IPS-20b (cell line): ENCODE data around the gene PITPNM2.

Source experiments
- H3K27ac ChIP-seq: one replicate; pipeline ENCODE4 v1.5.1; 2013; ENCODE audit warnings: low read length
- H3K27me3 ChIP-seq: 2 replicates; pipeline ENCODE4 v1.6.1; 2013; ENCODE audit warnings: mild to moderate bottlenecking, low read length, inconsistent platforms; ENCODE audit not compliant: insufficient read depth
- H3K36me3 ChIP-seq: 2 replicates; pipeline ENCODE4 v1.6.1; 2013; ENCODE audit warnings: low read depth, mild to moderate bottlenecking, inconsistent platforms, low read length, moderate library complexity; ENCODE audit not compliant: insufficient read depth
- H3K4me1 ChIP-seq: 2 replicates; pipeline ENCODE4 v1.6.1; 2013; ENCODE audit warnings: mild to moderate bottlenecking, control low read depth, inconsistent platforms, low read length, moderate library complexity; ENCODE audit not compliant: insufficient read depth
- H3K4me3 ChIP-seq: 2 replicates; pipeline ENCODE4 v1.5.1; 2013; ENCODE audit warnings: mild to moderate bottlenecking, low read length, inconsistent platforms
- H3K9ac ChIP-seq: 2 replicates; pipeline ENCODE4 v1.6.1; 2013; ENCODE audit warnings: low read depth, mild to moderate bottlenecking, inconsistent platforms, low read length, moderate library complexity
- H3K9me3 ChIP-seq: 2 replicates; pipeline ENCODE4 v1.6.1; 2013; ENCODE audit warnings: mild to moderate bottlenecking, low read depth, low read length, inconsistent platforms; ENCODE audit not compliant: insufficient read depth

PITPNM2 gene

GRCh38 chr12:123131879-123132402 is 18.9 kb downstream of the PITPNM2 start:
- Histone ChIP-seq H3K4me3 (no peak overlapping the region), H3K9me3 (no peaks in the 10 kb centered on the region), H3K27me3 (no peaks in the 10 kb centered on the region), H3K9ac (no peak overlapping the region), H3K4me1 (no peaks in the 10 kb centered on the region), H3K36me3 (no peaks in the 10 kb centered on the region), H3K27ac (no peak overlapping the region)

GRCh38 chr12:123131291-123131832 is 19.5 kb downstream of the PITPNM2 start:
- H3K36me3 ChIP-seq = no peaks in the 10 kb centered on the region
- peaks cover 4% of the 10 kb centered on the region; the same call in 1 of the 2 replicates for H3K4me1 ChIP-seq
- no peaks in the 10 kb centered on the region for H3K27me3 ChIP-seq
- H3K27ac ChIP-seq = no peak overlapping the region
- H3K9ac ChIP-seq = no peak overlapping the region
- no peak overlapping the region for H3K4me3 ChIP-seq
- H3K9me3 ChIP-seq = no peaks in the 10 kb centered on the region

GRCh38 chr12:123129621-123130020 is 21.3 kb downstream of the PITPNM2 start:
- no peaks in the 10 kb centered on the region for H3K36me3 ChIP-seq
- no peaks in the 10 kb centered on the region for H3K9me3 ChIP-seq
- no peak overlapping the region for H3K4me3 ChIP-seq
- H3K9ac ChIP-seq = no peak overlapping the region
- H3K4me1 ChIP-seq = peaks cover 4% of the 10 kb centered on the region; the same call in 1 of the 2 replicates
- no peaks in the 10 kb centered on the region for H3K27me3 ChIP-seq
- no peak overlapping the region for H3K27ac ChIP-seq

GRCh38 chr12:123127182-123127495 is 23.8 kb downstream of the PITPNM2 start:
- Histone ChIP-seq H3K36me3 (no peaks in the 10 kb centered on the region), H3K27me3 (no peaks in the 10 kb centered on the region), H3K4me1 (peaks cover 4% of the 10 kb centered on the region; the same call in 1 of the 2 replicates), H3K9me3 (no peaks in the 10 kb centered on the region), H3K9ac (no peak overlapping the region), H3K27ac (no peak overlapping the region), H3K4me3 (no peak overlapping the region)

GRCh38 chr12:123126294-123127181 is 24.4 kb downstream of the PITPNM2 start:
- Histone ChIP-seq H3K36me3 (no peaks in the 10 kb centered on the region), H3K27me3 (no peaks in the 10 kb centered on the region), H3K4me3 (no peak overlapping the region), H3K4me1 (peaks cover 4% of the 10 kb centered on the region; the same call in 1 of the 2 replicates), H3K9me3 (no peaks in the 10 kb centered on the region), H3K27ac (no peak overlapping the region), H3K9ac (no peak overlapping the region)

- Histone ChIP-seq H3K27me3 (peaks cover 9% of the 10 kb centered on the region; the same call in 1 of the 2 replicates), H3K27ac (no peak overlapping the region), H3K4me1 (peaks cover 4% of the 10 kb centered on the region; the same call in 1 of the 2 replicates), H3K9me3 (no peaks in the 10 kb centered on the region), H3K4me3 (no peak overlapping the region), H3K9ac (no peak overlapping the region), H3K36me3 (no peaks in the 10 kb centered on the region)
These were observed 28.3 kb downstream of the PITPNM2 start for GRCh38 chr12:123122626-123123025.

- H3K4me3 ChIP-seq = no peak overlapping the region
- H3K9me3 ChIP-seq = no peaks in the 10 kb centered on the region
- peaks cover 3% of the 10 kb centered on the region; the same call in 1 of the 2 replicates for H3K4me1 ChIP-seq
- no peak overlapping the region for H3K27ac ChIP-seq
- H3K36me3 ChIP-seq = no peaks in the 10 kb centered on the region
- peaks cover 18% of the 10 kb centered on the region for H3K27me3 ChIP-seq
- no peak overlapping the region for H3K9ac ChIP-seq
These were observed 29.2 kb downstream of the PITPNM2 start for GRCh38 chr12:123121670-123122069.

- Histone ChIP-seq H3K4me3 (no peak overlapping the region), H3K27me3 (peaks cover 18% of the 10 kb centered on the region), H3K36me3 (no peaks in the 10 kb centered on the region), H3K4me1 (no peaks in the 10 kb centered on the region), H3K9ac (no peak overlapping the region), H3K27ac (no peak overlapping the region), H3K9me3 (no peaks in the 10 kb centered on the region)
These were observed 30.3 kb downstream of the PITPNM2 start for GRCh38 chr12:123120452-123121166.

GRCh38 chr12:123119808-123120207 is 31.1 kb downstream of the PITPNM2 start:
- H3K36me3 ChIP-seq = no peaks in the 10 kb centered on the region
- no peaks in the 10 kb centered on the region for H3K9me3 ChIP-seq
- no peak overlapping the region for H3K4me3 ChIP-seq
- peaks cover 18% of the 10 kb centered on the region for H3K27me3 ChIP-seq
- no peaks in the 10 kb centered on the region for H3K4me1 ChIP-seq
- no peak overlapping the region for H3K27ac ChIP-seq
- no peak overlapping the region for H3K9ac ChIP-seq

- H3K27ac ChIP-seq = no peak overlapping the region
- no peak overlapping the region for H3K4me3 ChIP-seq
- H3K9me3 ChIP-seq = no peaks in the 10 kb centered on the region
- peaks cover 18% of the 10 kb centered on the region for H3K27me3 ChIP-seq
- no peak overlapping the region for H3K9ac ChIP-seq
- no peaks in the 10 kb centered on the region for H3K4me1 ChIP-seq
- no peaks in the 10 kb centered on the region for H3K36me3 ChIP-seq
These were observed 32.4 kb downstream of the PITPNM2 start for GRCh38 chr12:123118497-123118896.

- peaks cover 18% of the 10 kb centered on the region for H3K27me3 ChIP-seq
- H3K27ac ChIP-seq = no peak overlapping the region
- H3K4me1 ChIP-seq = no peaks in the 10 kb centered on the region
- H3K9ac ChIP-seq = no peak overlapping the region
- no peaks in the 10 kb centered on the region for H3K9me3 ChIP-seq
- no peak overlapping the region for H3K4me3 ChIP-seq
- no peaks in the 10 kb centered on the region for H3K36me3 ChIP-seq
These were observed 35.3 kb downstream of the PITPNM2 start for GRCh38 chr12:123115409-123116121.
